MCF 10A (cell line): ENCODE results near the gene MAST2. TPM values are rescaled to one million over a fixed set of nuclear protein-coding genes. Genes with fewer than 3 reads are reported as not detected.

Experiments used
- BruUV-seq: library from RNA; stranded (reverse); fragments of 400-500 nt; replicated peaks from 2 replicates; lab custom pipeline; 2021; lab: Mats Ljungman, UMichigan
- CTCF ChIA-PET: fragments of 300-600 bp; sonication (Branson Sonifier 250); formaldehyde crosslinking; extraction: SDS; loops from one replicate; lab custom pipeline; 2021; ENCODE audit warnings: antibody characterized with exemption, inconsistent platforms; lab: Yijun Ruan, JAX
- POLR2A ChIA-PET: fragments of 300-600, 350-650 bp; sonication (Branson Sonifier 250); formaldehyde crosslinking; extraction: SDS; loops from one replicate; lab custom pipeline; 2020; ENCODE audit warnings: antibody characterized with exemption, inconsistent platforms; lab: Yijun Ruan, JAX
- DNase-seq: peaks from one replicate; pipeline ENCODE4 v3.0.0-alpha.2; 2018; ENCODE audit not compliant: unreplicated experiment
- H3K27ac Mint-ChIP-seq: one replicate; pipeline ENCODE4 v1.8.0; 2022; ENCODE audit warnings: mild to moderate bottlenecking, low read depth, mixed read lengths; ENCODE audit not compliant: unreplicated experiment
- H3K27me3 Mint-ChIP-seq: one replicate; pipeline ENCODE4 v1.8.0; 2022; ENCODE audit warnings: mixed read lengths; ENCODE audit not compliant: insufficient read depth, unreplicated experiment
- H3K36me3 Mint-ChIP-seq: one replicate; pipeline ENCODE4 v1.8.0; 2022; ENCODE audit warnings: mild to moderate bottlenecking, moderate library complexity, mixed read lengths; ENCODE audit not compliant: insufficient read depth, unreplicated experiment
- H3K4me1 Mint-ChIP-seq: one replicate; pipeline ENCODE4 v1.8.0; 2022; ENCODE audit warnings: mixed read lengths; ENCODE audit not compliant: insufficient read depth, unreplicated experiment
- H3K4me3 Mint-ChIP-seq: one replicate; pipeline ENCODE4 v1.8.0; 2022; ENCODE audit warnings: mild to moderate bottlenecking, moderate library complexity, mixed read lengths; ENCODE audit not compliant: unreplicated experiment
- H3K9me3 Mint-ChIP-seq: one replicate; pipeline ENCODE4 v1.8.0; 2022; ENCODE audit warnings: mixed read lengths; ENCODE audit not compliant: unreplicated experiment
- CTCF ChIP-seq: fragments of 200-600 bp; IDR thresholded peaks from one replicate; pipeline ENCODE4 v1.8.0; 2022; ENCODE audit warnings: antibody characterized with exemption, mild to moderate bottlenecking; ENCODE audit not compliant: unreplicated experiment
- intact Hi-C: fragments of 100-400 bp; cut with micrococcal nuclease; formaldehyde crosslinking; loops from 2 replicates; pipeline ENCODE4 v1.14.1; 2022
- total RNA-seq: library from RNA; stranded (reverse); gene quantifications from 2 replicates; pipeline ENCODE4 v1.2.3, GENCODE V29; 2022

Gene MAST2
- total RNA-seq, 1 experiment from 2014 or later = 33.3 TPM

GRCh38 chr1:45785583-45785982 lies 17.8 kb upstream of the MAST2 start:
- peaks cover 11% of the 10 kb centered on the region for H3K27me3 Mint-ChIP-seq
- no TSS peak for BruUV-seq
- H3K4me3 Mint-ChIP-seq = no peak overlapping the region
- DNase-seq = no peak
- H3K9me3 Mint-ChIP-seq = no peaks in the 10 kb centered on the region
- H3K36me3 Mint-ChIP-seq = no peaks in the 10 kb centered on the region
- ChIA-PET POLR2A (no interaction called here), CTCF (no interaction called here)
- intact Hi-C loops = no loop called here
- H3K27ac Mint-ChIP-seq = no peak overlapping the region
- no peak for TF ChIP-seq CTCF
- H3K4me1 Mint-ChIP-seq = no peaks in the 10 kb centered on the region

DNA sequence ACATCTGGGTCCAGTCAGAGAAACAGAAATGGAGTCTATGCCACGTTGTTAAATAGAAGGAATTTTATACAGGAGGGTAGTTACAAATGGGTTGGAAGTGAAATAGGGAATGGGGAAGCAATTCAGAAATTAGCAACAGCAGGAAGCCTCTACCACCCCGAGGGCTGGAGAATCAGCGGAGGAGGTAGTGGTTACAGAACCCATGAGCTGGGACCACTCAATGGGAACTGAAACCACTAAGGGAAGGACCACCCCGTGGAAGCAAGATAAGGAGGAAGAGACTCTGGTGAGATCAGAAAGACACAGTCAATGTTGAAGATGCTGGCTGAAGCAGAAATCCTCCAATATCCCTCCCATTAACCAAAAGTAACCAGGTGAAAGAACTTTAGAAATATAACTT lies 15.5 kb upstream of the MAST2 start:
- Mint-ChIP-seq H3K27me3 (no peaks in the 10 kb centered on the region), H3K27ac (no peak overlapping the region), H3K4me1 (no peaks in the 10 kb centered on the region), H3K9me3 (no peaks in the 10 kb centered on the region), H3K4me3 (no peak overlapping the region), H3K36me3 (no peaks in the 10 kb centered on the region)
- intact Hi-C loops = no loop called here
- BruUV-seq = no TSS peak
- ChIA-PET POLR2A (no interaction called here), CTCF (no interaction called here)
- no peak for DNase-seq
- TF ChIP-seq CTCF = no peak

DNA sequence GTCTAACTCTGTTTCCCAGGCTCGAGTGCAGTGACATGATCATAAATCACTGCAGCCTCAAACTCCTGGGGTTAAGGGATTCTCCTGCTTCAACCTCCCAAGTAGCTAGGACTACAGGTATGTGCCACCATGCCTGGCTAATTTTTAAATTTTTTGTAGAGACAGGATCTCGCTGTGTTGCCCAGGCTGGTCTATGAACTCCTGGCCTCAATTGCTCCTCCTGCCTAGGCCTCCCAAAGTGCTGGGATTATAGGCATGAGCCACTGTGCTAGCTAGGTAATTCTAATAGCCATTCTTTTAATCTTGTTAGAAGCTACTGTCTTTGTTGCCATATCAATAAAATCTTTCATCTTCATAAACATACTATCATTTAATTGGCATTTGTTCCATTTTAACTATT lies 13.8 kb upstream of the MAST2 start:
- intact Hi-C loops = no loop called here
- DNase-seq = no peak
- ChIA-PET CTCF (no interaction called here), POLR2A (no interaction called here)
- no TSS peak for BruUV-seq
- TF ChIP-seq CTCF = no peak
- no peaks in the 10 kb centered on the region for H3K36me3 Mint-ChIP-seq
- H3K4me3 Mint-ChIP-seq = no peak overlapping the region
- H3K4me1 Mint-ChIP-seq = no peaks in the 10 kb centered on the region
- H3K27ac Mint-ChIP-seq = no peak overlapping the region
- H3K9me3 Mint-ChIP-seq = no peaks in the 10 kb centered on the region
- H3K27me3 Mint-ChIP-seq = no peaks in the 10 kb centered on the region

GRCh38 chr1:45792744-45793143 lies 10.7 kb upstream of the MAST2 start:
- intact Hi-C loops = no loop called here
- Mint-ChIP-seq H3K4me1 (no peaks in the 10 kb centered on the region), H3K9me3 (no peaks in the 10 kb centered on the region), H3K27me3 (no peaks in the 10 kb centered on the region), H3K4me3 (no peak overlapping the region), H3K27ac (no peak overlapping the region), H3K36me3 (no peaks in the 10 kb centered on the region)
- no peak for TF ChIP-seq CTCF
- CTCF ChIA-PET = interaction anchor here (0.6 kb wide), 1 partner anchor 374 kb away, joined by 3 read pairs; no protein-coding TSS in a partner anchor
- POLR2A ChIA-PET = no interaction called here
- BruUV-seq = no TSS peak
- no peak for DNase-seq
